Tibial artery (tissue), 4 donors: ENCODE results near the gene KCND1.

ENCODE experiments used
- DNase-seq, 2 donors: peaks; one replicate each; pipeline ENCODE4 v3.0.0-alpha.2; 2019
- H3K27ac ChIP-seq, 2 donors: fragments of 200-600 bp; sonication (generic) in 1 of 2; 1 replicate in 1 of 2; 2 replicates in 1 of 2; pipeline ENCODE4 v1.5.1; 2018 to 2019; ENCODE audit warnings: mild to moderate bottlenecking in 1 of 2
- H3K27me3 ChIP-seq, 2 donors: fragments of 200-600 bp; sonication (generic) in 1 of 2; one replicate each; pipeline versions ENCODE4 v1.5.1 to v1.6.0; 2016 to 2019
- H3K36me3 ChIP-seq, 3 donors: fragments of 200-600 bp; sonication (generic) in 2 of 3; one replicate each; pipeline ENCODE4 v1.5.1; 2016 to 2019; ENCODE audit warnings: mild to moderate bottlenecking in 2 of 3
- H3K4me1 ChIP-seq, 4 donors: fragments of 200-600 bp; sonication (generic) in 2 of 4; 1 replicate in 3 of 4; 2 replicates in 1 of 4; pipeline ENCODE4 v1.5.1; 2016 to 2019
- H3K4me3 ChIP-seq, 2 donors: fragments of 200-600 bp; sonication (generic) in 1 of 2; 1 replicate in 1 of 2; 2 replicates in 1 of 2; pipeline ENCODE4 v1.5.1; 2018 to 2019; ENCODE audit warnings: mild to moderate bottlenecking in 2 of 2
- H3K9me3 ChIP-seq, 3 donors: fragments of 200-600 bp; sonication (generic) in 1 of 3; one replicate each; pipeline ENCODE4 v1.5.1; 2016 to 2019
- CTCF ChIP-seq, 2 experiments: fragments of 200-600 bp in 1 of 2; fragments of 450-650 bp in 1 of 2; IDR thresholded peaks; one replicate each; pipeline ENCODE4 v1.5.1; 2017 to 2019; ENCODE audit warnings: antibody characterized with exemption in 2 of 2, mild to moderate bottlenecking in 1 of 2, moderate library complexity in 1 of 2
- intact Hi-C: fragments of 100-400 bp; cut with DNase I; formaldehyde crosslinking; loops from one replicate; pipeline ENCODE4 v1.15.0; 2023; ENCODE audit warnings: low total_unique reads

Gene KCND1

GRCh38 chrX:48927123-48927522 is 44.5 kb downstream of the KCND1 start:
- TF ChIP-seq CTCF (IDR thresholded peaks at IDR 0.05): no peak
- H3K4me3 ChIP-seq: no peak overlapping the region
- no peaks in the 10 kb centered on the region for H3K27me3 ChIP-seq
- H3K36me3 ChIP-seq: peaks cover 7 to 62% (median 16%) of the 10 kb centered on the region in 3 donors
- no peak overlapping the region for H3K27ac ChIP-seq
- no peak for DNase-seq
- H3K9me3 ChIP-seq: no peaks in the 10 kb centered on the region
- no peaks in the 10 kb centered on the region for H3K4me1 ChIP-seq
- intact Hi-C loops: no loop called here

- H3K4me1 ChIP-seq: peaks cover 0 to 12% (median 4%) of the 10 kb centered on the region in 4 donors
- DNase-seq: no peak
- intact Hi-C loops: no loop called here
- peaks cover 7 to 47% (median 19%) of the 10 kb centered on the region in 3 donors for H3K36me3 ChIP-seq
- H3K27ac ChIP-seq: no peak overlapping the region
- no peak overlapping the region for H3K4me3 ChIP-seq
- H3K27me3 ChIP-seq: no peaks in the 10 kb centered on the region
- no peak for TF ChIP-seq CTCF (IDR thresholded peaks at IDR 0.05)
- H3K9me3 ChIP-seq: no peaks in the 10 kb centered on the region
Measured at GRCh38 chrX:48924270-48924669, 47.4 kb downstream of the KCND1 start.

GRCh38 chrX:48923771-48924170 is 47.9 kb downstream of the KCND1 start:
- Histone ChIP-seq H3K27me3 (no peaks in the 10 kb centered on the region), H3K9me3 (no peaks in the 10 kb centered on the region), H3K36me3 (peaks cover 7 to 47% (median 19%) of the 10 kb centered on the region in 3 donors), H3K4me3 (no peak overlapping the region), H3K27ac (no peak overlapping the region), H3K4me1 (peaks cover 0 to 12% (median 4%) of the 10 kb centered on the region in 4 donors)
- TF ChIP-seq CTCF (IDR thresholded peaks at IDR 0.05): no peak
- DNase-seq: no peak
- intact Hi-C loops: no loop called here

DNA sequence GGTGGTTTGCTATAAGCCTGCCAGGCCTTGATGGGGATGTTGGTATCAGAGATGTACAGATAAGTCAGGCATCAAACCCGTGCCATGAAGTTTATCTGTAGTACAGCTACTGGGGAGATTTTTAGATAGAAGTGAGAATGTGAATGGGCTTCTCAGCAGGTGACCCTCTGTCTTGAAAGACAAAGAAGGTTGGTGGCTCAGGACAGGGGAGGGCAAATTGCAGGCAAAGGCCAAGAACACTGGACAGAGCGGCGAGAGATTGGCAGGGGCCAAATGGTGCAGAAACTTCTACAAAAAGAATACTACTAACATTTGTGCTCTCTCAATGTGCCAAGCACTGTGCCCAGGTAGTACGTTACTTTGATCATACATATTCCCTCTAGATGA is 50.9 kb downstream of the KCND1 start:
- no peak for DNase-seq
- H3K27ac ChIP-seq: no peak overlapping the region
- TF ChIP-seq CTCF (IDR thresholded peaks at IDR 0.05): no peak
- no peak overlapping the region for H3K4me3 ChIP-seq
- no peaks in the 10 kb centered on the region for H3K27me3 ChIP-seq
- peaks cover 0 to 26% (median 4%) of the 10 kb centered on the region in 4 donors for H3K4me1 ChIP-seq
- intact Hi-C loops: no loop called here
- H3K36me3 ChIP-seq: peaks cover 5 to 38% (median 19%) of the 10 kb centered on the region in 3 donors
- H3K9me3 ChIP-seq: no peaks in the 10 kb centered on the region

DNA sequence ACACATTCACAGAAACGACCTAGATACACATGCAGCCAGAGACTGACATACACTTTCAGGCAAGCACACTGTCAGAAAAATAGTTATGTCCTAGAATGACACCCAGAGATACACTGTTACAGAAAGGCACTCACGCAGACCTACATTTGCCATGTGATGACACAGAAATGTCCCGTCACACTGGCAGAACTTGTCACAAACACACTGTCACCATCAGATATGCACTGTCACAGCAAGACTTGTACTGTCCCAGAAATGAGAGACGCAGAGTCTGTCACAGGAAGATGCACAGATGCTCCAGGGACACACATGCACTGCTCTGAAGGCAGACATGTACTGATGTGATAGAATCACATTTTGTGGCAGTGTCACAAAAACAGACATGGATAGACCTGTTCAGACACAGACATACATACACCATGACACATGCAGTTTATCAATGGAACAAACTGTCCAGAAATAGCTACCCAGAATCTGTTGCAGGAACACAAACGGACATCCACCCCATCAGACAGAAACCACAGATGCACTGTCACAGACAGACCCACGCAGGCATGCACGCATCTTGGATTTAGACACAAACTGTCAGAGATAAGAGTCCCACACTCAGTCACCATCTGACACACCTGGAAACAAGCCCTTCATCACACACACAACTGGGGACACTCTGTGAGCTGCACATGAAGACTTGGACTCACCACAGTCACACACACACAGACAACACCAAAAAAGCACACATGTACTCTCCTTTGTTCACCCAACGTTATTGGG is 51.5 kb downstream of the KCND1 start:
- no peak for DNase-seq
- no peak for TF ChIP-seq CTCF (IDR thresholded peaks at IDR 0.05)
- peaks cover 0 to 26% (median 4%) of the 10 kb centered on the region in 4 donors for H3K4me1 ChIP-seq
- intact Hi-C loops: no loop called here
- no peaks in the 10 kb centered on the region for H3K27me3 ChIP-seq
- H3K27ac ChIP-seq: peak overlapping the region; percentile 91 to 96
- H3K9me3 ChIP-seq: no peaks in the 10 kb centered on the region
- peaks cover 0 to 33% (median 19%) of the 10 kb centered on the region in 3 donors for H3K36me3 ChIP-seq
- peak overlapping the region in 1 of 2 donors; percentile 67 for H3K4me3 ChIP-seq
